Stomach (tissue), 4 donors: ENCODE measurements around the gene VSIG10L2.

ENCODE experiments used
- CTCF ChIP-seq, 7 experiments: fragments of 450-650 bp in 4 of 7; fragments of 200-600 bp in 3 of 7; sonication (generic) in 3 of 7; IDR thresholded peaks; one replicate each; pipeline ENCODE4 v1.5.1; 2016 to 2019; ENCODE audit warnings: antibody characterized with exemption in 7 of 7, control low read depth in 2 of 7, mild to moderate bottlenecking in 1 of 7
- POLR2AphosphoS5 ChIP-seq, 3 donors: sonication (generic); formaldehyde crosslinking; IDR thresholded peaks; one replicate each; pipeline ENCODE4 v1.6.1; 2016; ENCODE audit warnings: antibody characterized with exemption in 3 of 3

- no peak for TF ChIP-seq POLR2AphosphoS5 (IDR thresholded peaks at IDR 0.05)
- no peak for TF ChIP-seq CTCF (IDR thresholded peaks at IDR 0.05)
These were observed 10.7 kb downstream of the VSIG10L2 start for GRCh38 chr11:125956391-125957134.
